GM23338 (cell line): ENCODE measurements around the gene CDX1. TPM values are rescaled to one million over a fixed set of nuclear protein-coding genes. Genes with fewer than 3 reads are reported as not detected.

Source experiments
- ATAC-seq: fragments of 200-7000 bp; cut with Tn5 transposase; 3 replicates; pipeline ENCODE4 v1.9.1; 2020
- DNase-seq: peaks from one replicate; pipeline ENCODE4 v3.0.0-alpha.2; 2015; ENCODE audit warnings: low spot score
- H2AFZ ChIP-seq: fragments of 200-600 bp; sonication (generic); 2 replicates; pipeline ENCODE4 v1.8.0; 2016; ENCODE audit warnings: antibody characterized with exemption, mild to moderate bottlenecking, moderate library complexity
- H3F3A ChIP-seq: fragments of 200-600 bp; sonication (generic); replicated peaks from 2 replicates; pipeline ENCODE4 v1.8.0; 2017; ENCODE audit warnings: antibody characterized with exemption, mixed run types, low read depth
- H3K27ac ChIP-seq: fragments of 200-600 bp; sonication (generic); 2 replicates; pipeline ENCODE4 v1.6.1; 2016; ENCODE audit warnings: low read depth
- H3K27me3 ChIP-seq: fragments of 200-600 bp; sonication (generic); 2 replicates; pipeline ENCODE4 v1.8.0; 2016; ENCODE audit warnings: mild to moderate bottlenecking, mixed run types, moderate library complexity; ENCODE audit not compliant: insufficient read depth
- H3K36me3 ChIP-seq: fragments of 200-600 bp; sonication (generic); 2 replicates; pipeline ENCODE4 v1.8.0; 2016; ENCODE audit warnings: mild to moderate bottlenecking; ENCODE audit not compliant: insufficient read depth
- H3K4me1 ChIP-seq: fragments of 200-600 bp; sonication (generic); 2 replicates; pipeline ENCODE4 v1.8.0; 2016; ENCODE audit warnings: mild to moderate bottlenecking, moderate library complexity; ENCODE audit not compliant: insufficient read depth
- H3K4me2 ChIP-seq: fragments of 200-600 bp; sonication (generic); 2 replicates; pipeline ENCODE4 v1.7.1; 2017; ENCODE audit warnings: mixed run types
- H3K4me3 ChIP-seq: fragments of 200-600 bp; sonication (generic); 2 replicates; pipeline ENCODE4 v1.6.1; 2016; ENCODE audit warnings: mixed run types
- H3K79me2 ChIP-seq: fragments of 200-600 bp; sonication (generic); replicated peaks from 2 replicates; pipeline ENCODE4 v1.8.0; 2017; ENCODE audit warnings: mild to moderate bottlenecking; ENCODE audit not compliant: insufficient read depth
- H3K9me2 ChIP-seq: fragments of 200-600 bp; sonication (generic); 2 replicates; pipeline ENCODE4 v1.8.0; 2017; ENCODE audit not compliant: insufficient read depth
- H4K20me1 ChIP-seq: fragments of 200-600 bp; sonication (generic); replicated peaks from 2 replicates; pipeline ENCODE4 v1.8.0; 2017; ENCODE audit warnings: mild to moderate bottlenecking; ENCODE audit not compliant: insufficient read depth
- H3K27ac Mint-ChIP-seq: 2 replicates; pipeline ENCODE4 v1.8.0; 2020; ENCODE audit warnings: inconsistent platforms, mild to moderate bottlenecking, moderate library complexity, mixed read lengths
- H3K27me3 Mint-ChIP-seq: 3 replicates; pipeline ENCODE4 v1.8.0; 2022; ENCODE audit warnings: low read depth, mild to moderate bottlenecking, moderate library complexity, mixed read lengths, inconsistent platforms; ENCODE audit not compliant: insufficient read depth, poor library complexity
- H3K36me3 Mint-ChIP-seq: 3 replicates; pipeline ENCODE4 v1.8.0; 2021; ENCODE audit warnings: low read depth, mild to moderate bottlenecking, inconsistent platforms, moderate library complexity, mixed read lengths
- H3K4me1 Mint-ChIP-seq: 3 replicates; pipeline ENCODE4 v1.8.0; 2020; ENCODE audit warnings: mild to moderate bottlenecking, inconsistent platforms, mixed read lengths
- H3K4me3 Mint-ChIP-seq: 3 replicates; pipeline ENCODE4 v1.8.0; 2021; ENCODE audit warnings: moderate library complexity, mild to moderate bottlenecking, inconsistent platforms, mixed read lengths
- H3K9me3 Mint-ChIP-seq: 3 replicates; pipeline ENCODE4 v1.8.0; 2020; ENCODE audit warnings: moderate library complexity, mild to moderate bottlenecking, inconsistent platforms, mixed read lengths
- CREB1 ChIP-seq: fragments of 250-450 bp; sonication (Bioruptor Pico); IDR thresholded peaks from 2 replicates; pipeline ENCODE4 v1.5.0; 2020; ENCODE audit warnings: low read depth, mild to moderate bottlenecking, moderate library complexity
- ETS1 ChIP-seq: IDR thresholded peaks from 2 replicates; pipeline ENCODE4 v1.6.1; 2016; ENCODE audit warnings: antibody characterized with exemption
- EZH2 ChIP-seq: fragments of 200-600 bp; sonication (generic); IDR thresholded peaks from one replicate; pipeline ENCODE4 v1.8.0; 2017; ENCODE audit warnings: antibody characterized with exemption, mild to moderate bottlenecking, low read depth; ENCODE audit not compliant: unreplicated experiment
- EZH2phosphoT487 ChIP-seq: fragments of 200-600 bp; sonication (generic); IDR thresholded peaks from one replicate; pipeline ENCODE4 v1.8.1; 2018; ENCODE audit warnings: antibody characterized with exemption; ENCODE audit not compliant: unreplicated experiment
- JUNB ChIP-seq: IDR thresholded peaks from one replicate; pipeline ENCODE4 v1.6.1; 2016; ENCODE audit warnings: antibody characterized with exemption; ENCODE audit not compliant: unreplicated experiment
- NANOG ChIP-seq: IDR thresholded peaks from 2 replicates; pipeline ENCODE4 v1.6.1; 2016; ENCODE audit warnings: antibody characterized with exemption, borderline replicate concordance
- POLR2AphosphoS5 ChIP-seq: IDR thresholded peaks from 2 replicates; pipeline ENCODE4 v1.6.1; 2016; ENCODE audit warnings: antibody characterized with exemption, low read depth
- REST ChIP-seq: IDR thresholded peaks from one replicate; pipeline ENCODE4 v1.6.1; 2018; ENCODE audit warnings: antibody characterized with exemption; ENCODE audit not compliant: unreplicated experiment
- ZNF462 ChIP-seq: fragments of 250-450 bp; sonication (Bioruptor Pico); IDR thresholded peaks from 2 replicates; pipeline ENCODE4 v1.5.0; 2020; ENCODE audit warnings: mild to moderate bottlenecking, moderate library complexity
- polyA plus RNA-seq: library from polyadenylated mRNA; unstranded; fragments of >200 nt; fragmentation: Nextera tagmentation; extraction: Ambion mirVana; gene quantifications from 2 replicates; pipeline ENCODE4 v1.2.1, GENCODE V29; 2016
- total RNA-seq: library from RNA; depleted of rRNA; stranded (reverse); fragments of >200 nt; shearing (Covaris generic); gene quantifications from 2 replicates; pipeline ENCODE4 v1.2.3, GENCODE V29; 2014

The CDX1 gene
- total and polyA plus RNA-seq, 2 experiments from 2014 or later, result not detected

- no peak for TF ChIP-seq REST
- no peak for TF ChIP-seq CREB1 (CRISPR knock-in tag)
- no peak for TF ChIP-seq NANOG
- TF ChIP-seq JUNB, result no peak
- no peak for TF ChIP-seq EZH2
- TF ChIP-seq POLR2AphosphoS5, result no peak
Measured at GRCh38 chr5:150182774-150183173, 16.2 kb downstream of the CDX1 start (continued).

- H3K36me3 ChIP-seq, result no peaks in the 10 kb centered on the region
- no peaks in the 10 kb centered on the region for H3K9me2 ChIP-seq
- H3K36me3 Mint-ChIP-seq, result no peaks in the 10 kb centered on the region
- no peaks in the 10 kb centered on the region for H3F3A ChIP-seq
- H3K27me3 ChIP-seq, result peaks cover 23% of the 10 kb centered on the region
- no peak overlapping the region for H3K27ac ChIP-seq
- no peak for TF ChIP-seq ZNF462 (CRISPR knock-in tag)
- TF ChIP-seq CREB1 (CRISPR knock-in tag), result no peak
- TF ChIP-seq JUNB, result no peak
- no peak for TF ChIP-seq EZH2
- TF ChIP-seq EZH2phosphoT487, result no peak
- no peak for TF ChIP-seq REST
- no peak for TF ChIP-seq ETS1
- no peak overlapping the region for H3K4me2 ChIP-seq
- no peak for ATAC-seq
- peaks cover 22% of the 10 kb centered on the region for H3K4me1 Mint-ChIP-seq
- DNase-seq, result no peak
- no peaks in the 10 kb centered on the region for H4K20me1 ChIP-seq
- H3K4me1 ChIP-seq, result peaks cover 6% of the 10 kb centered on the region; the same call in 1 of the 2 replicates
- H3K79me2 ChIP-seq, result no peaks in the 10 kb centered on the region
- H3K4me3 ChIP-seq, result no peak overlapping the region
- no peak overlapping the region for H3K27ac Mint-ChIP-seq
- H3K9me3 Mint-ChIP-seq, result no peaks in the 10 kb centered on the region
- H3K4me3 Mint-ChIP-seq, result no peak overlapping the region
- H3K27me3 Mint-ChIP-seq, result peaks cover 38% of the 10 kb centered on the region
- H2AFZ ChIP-seq, result no peak overlapping the region
Measured at GRCh38 chr5:150183436-150183835, 16.9 kb downstream of the CDX1 start.
